GM21447 (cell line): ENCODE results near the gene CLIC4.
"Not testable (repeated sequence)": the region's sequence is repeated elsewhere in the genome, so short reads cannot be mapped to it uniquely, and the experiment has no call there.

Experiments
- ATAC-seq: cut with Tn5 transposase; IDR thresholded peaks from one replicate; pipeline ENCODE4 v1.9.1; 2021; ENCODE audit not compliant: unreplicated experiment

CLIC4 gene

DNA sequence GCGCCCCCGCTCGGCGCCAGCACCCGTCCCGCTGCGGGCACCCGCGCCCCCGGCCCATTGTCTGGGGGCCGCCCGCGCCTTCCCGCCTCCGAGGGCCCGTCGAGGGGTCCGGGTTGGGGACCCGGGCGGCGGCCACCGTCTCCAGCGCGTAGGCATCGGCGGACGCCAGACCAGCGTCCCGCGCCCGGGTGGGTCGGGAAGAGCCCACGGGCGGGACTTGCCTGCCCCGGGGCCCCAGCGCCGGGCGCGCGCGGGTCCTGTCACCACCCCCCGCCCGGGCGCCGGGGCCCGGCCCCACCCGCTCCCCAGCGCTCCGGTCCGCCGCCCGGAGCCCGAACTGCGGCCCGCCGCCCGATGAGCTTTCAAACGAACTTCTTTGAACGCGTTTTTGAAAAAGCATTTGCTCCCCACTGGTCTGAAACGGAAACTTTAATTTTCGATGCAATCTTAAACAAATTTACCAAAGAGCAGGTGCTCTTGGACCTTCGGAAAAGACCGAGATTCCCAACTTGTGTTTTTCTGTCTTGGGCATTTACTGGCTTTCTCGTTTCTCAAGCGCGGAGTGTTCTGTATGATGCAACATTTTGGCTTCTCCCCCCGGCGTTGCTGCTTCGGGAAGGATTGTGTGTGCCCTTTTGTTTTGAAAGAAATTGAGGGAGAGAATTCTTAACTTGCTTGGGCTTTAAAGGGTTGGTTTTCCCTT, 615 bp downstream of the CLIC4 start:
- ATAC-seq = no peak

DNA sequence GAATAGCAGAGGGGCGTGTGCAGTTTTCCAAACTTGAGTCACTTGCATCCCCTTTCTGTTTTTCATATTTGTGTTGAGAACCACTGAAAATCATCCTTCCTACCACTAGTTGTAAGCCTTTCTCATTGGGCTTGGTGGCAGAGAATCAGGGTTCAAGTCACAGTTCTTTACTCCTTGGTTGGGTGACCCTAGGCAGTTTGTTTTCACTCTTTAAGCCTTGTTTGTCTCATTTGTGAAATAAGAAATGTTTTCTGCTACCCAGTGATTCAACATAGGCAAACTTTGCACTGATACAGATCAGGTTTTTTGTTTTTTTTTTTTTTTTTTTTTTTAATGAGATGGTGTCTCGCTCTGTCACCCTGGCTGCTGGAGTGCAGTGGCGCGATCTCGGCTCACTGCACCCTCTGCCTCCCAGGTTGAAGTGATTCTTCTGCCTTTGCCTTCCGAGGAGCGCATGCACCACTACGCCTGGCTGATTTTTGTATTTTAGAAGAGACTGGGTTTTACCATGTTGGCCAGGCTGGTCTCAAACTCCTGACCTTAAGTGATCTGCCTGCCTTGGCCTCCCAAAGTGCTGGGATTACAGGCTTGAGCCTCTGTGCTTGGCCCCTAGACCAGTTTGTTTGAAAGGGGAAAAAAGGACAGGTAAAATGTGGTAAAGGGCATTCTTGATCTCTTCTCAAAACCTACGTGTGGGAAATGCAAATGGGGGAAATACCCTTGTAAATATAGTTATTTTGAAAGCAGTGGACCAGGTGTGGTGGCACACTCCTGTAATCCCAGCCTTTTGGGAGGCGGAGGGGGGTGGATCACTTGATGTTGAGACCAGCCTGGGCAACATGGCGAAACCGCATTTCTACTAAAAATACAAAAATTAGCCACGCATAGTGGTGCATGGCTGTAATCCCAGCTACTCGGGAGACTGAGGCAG, 3.2 kb downstream of the CLIC4 start:
- ATAC-seq = no peak

DNA sequence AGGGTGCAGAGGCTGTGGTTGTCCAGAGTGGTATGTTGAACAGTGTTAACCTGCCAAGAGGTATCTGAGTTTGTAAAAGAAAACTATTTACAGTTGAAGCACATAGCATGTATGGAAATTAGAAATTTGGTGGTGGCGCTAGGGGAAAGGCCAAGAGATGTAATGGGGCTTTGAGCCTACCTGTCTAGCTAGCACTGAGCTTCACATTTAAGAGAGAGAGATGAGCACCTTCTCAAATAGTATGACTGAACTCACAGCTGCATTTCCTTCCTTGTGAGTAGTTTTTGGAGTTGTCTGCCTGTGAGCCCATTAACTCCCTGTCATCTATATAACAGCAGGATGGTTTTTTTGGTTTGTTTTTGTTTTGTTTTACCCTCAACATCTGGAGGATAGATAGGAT, 4.0 kb downstream of the CLIC4 start:
- no peak for ATAC-seq

DNA sequence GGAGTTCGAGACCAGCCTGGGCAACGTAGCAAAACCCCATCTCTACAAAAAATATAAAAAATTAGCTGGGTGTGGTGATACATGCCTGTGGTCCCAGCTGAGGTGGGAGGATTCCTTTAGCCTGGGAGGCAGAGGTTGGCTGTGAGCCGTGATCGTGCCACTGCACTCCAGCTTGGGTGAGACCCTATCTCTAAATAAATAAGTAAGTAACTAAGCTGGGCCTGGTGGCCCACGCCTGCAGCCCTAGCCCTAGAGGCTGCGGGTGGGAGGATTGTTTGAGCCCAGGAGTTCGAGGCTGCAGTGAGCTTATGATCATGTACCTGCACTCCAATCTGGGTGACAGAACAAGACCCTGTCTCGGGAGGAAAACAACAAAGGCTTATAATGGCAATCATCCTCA, 4.6 kb downstream of the CLIC4 start:
- ATAC-seq = no peak

DNA sequence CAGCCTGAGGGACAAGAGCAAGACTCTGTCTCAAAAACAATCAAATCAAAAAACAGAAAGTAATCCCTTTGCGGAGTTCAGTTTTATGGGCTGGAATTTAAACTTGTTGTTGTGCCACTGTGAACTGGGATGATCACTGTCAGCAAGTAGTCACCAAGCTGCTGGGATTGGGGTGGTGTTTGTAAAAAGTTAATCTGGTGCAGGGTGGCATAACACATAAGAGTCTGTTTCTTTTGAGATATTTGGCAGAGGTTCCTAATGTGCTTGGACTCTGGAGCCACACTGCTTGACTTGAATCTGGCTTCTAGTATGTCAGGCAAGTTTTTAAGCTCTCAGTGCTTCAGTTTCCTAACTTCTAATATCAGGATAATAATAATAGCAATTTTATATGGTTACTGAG, 6.6 kb downstream of the CLIC4 start:
- no peak for ATAC-seq

DNA sequence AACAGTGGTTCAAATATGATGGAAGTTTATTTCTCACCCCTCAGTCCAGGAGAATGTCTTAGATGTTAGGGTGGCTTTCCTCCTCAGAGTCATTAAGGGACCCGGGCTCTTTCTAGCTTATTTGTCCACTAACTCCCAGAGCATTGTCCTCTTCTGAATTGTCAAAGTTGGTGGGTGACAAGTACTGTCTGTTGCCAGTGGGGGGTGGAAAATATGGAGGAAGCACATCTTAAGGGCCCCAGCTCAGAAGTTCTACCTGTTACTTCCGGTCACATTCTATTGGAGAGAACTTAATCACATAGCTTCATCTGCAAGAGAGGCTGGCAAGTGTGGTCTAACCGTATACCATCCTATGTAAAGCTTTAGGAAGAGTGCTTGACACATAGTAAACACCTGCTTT, 7.1 kb downstream of the CLIC4 start:
- no peak for ATAC-seq

DNA sequence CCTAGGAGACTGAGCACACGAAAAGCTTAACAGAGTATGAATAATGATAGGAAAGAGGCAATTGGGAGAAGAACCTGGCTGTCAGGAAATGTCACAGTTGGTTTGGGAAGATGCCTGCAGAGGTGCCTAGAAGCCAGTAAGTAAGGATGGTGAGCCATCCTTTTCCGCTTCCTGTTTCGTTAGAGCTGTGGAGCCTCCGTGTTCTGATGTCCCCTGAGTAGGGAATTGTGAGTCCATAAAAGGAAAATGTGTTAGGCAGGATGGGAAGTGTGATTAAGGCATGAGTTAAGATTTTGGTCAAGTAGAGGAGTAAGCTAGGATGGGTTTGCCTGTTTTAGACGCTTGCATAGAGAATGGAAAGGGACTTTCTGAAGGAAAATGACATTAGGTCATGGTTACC, 9.0 kb downstream of the CLIC4 start:
- no peak for ATAC-seq

DNA sequence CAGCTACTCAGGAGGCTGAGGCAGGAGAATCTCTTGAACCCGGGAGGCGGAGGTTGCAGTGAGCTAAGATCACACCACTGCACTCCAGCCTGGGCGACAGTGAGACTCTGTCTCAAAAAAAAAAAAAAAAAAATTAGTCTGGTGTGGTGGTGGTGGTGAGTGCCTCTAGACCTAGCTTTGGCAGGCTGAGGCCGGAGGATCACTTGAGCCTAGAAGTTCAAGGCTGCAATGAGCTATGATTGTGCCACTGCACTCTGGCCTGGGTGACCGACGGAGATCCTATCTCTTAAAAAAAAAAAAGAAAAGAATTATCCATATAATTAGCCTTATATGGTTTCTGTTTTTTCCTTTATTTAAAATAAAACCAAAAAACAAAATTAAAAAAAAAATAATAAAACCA, 10.1 kb downstream of the CLIC4 start:
- ATAC-seq = not testable (repeated sequence)

DNA sequence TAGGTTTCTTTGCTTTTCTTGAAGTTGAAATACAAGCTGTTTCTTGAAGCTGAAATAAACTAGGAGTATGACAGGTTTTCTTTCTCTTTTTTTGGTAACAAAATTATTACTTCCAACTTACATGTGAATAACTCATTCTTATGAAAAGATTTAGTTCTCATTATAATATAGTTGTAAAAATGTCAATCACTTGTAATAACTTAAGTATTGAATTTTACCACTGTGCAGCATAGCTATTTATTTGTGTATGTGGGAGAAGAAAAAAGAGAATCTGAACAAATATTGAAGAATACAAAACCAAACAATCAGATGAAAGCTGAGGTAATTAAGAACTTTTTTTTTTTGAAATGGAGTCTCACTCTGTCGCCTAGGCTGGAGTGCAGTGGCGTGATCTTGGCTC, 11.1 kb downstream of the CLIC4 start:
- ATAC-seq = no peak

DNA sequence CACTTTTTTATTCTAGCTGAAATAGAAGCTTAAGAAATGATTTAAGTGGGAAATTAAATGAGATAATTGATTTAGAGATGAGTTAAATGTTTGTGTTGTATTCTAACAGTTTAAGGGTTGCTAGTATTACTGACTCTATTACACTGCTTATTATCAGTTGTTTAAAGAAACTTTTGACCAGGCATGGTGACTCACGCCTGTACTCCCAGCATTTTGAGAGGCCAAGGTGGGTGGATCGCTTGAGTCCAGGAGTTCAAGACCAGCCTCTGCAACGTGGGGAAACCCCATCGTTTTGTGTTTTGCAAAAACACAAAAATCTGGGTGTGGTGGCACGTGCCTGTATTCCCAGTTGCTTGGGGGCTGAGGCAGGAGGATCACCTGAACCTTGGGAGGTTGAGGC, 14.2 kb downstream of the CLIC4 start:
- ATAC-seq = no peak

DNA sequence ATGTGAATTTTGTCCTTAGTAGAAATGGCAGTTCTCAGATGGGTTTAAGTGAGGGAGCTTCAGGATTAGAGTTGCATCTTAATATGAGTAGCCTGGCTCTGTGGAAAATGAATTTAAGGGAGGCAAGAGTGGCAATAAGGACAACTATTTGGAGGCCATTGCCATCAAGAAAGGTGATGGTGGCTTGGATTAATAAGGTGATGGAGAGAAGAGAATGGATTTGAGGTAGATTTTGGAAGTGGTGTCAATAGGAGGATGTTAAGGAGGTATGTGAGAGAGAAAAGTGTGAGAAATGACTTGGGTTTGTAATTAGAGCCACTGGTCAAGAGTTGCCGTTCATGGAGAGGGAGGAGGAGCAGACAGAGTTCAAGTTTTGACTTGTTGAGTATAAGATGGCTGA, 16.3 kb downstream of the CLIC4 start:
- no peak for ATAC-seq

DNA sequence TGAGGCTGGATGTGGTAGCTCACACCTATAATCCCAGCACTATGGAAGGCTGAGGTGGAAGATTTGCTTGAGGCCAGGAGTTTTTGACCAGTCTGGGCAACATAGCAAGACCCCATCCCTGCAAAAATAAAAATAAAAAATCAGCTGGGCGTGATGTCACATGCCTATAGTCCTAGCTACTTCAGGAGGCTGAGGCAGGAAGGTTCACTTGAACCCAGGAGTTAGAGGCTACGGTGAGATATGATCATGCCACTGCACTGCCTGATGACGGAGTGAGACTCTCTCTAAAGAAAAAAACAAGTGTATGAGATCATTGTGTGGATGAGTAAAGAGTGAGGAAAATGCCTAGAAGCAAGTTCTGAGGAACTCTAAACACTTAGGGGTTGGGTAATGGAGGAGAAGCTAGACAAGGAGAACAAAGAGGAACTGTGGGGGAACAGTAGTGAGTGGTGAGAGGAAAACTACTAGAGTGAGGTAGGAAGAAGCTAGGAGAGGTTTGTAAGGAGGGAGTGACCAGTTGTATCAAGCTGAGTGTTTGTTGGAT, 17.0 kb downstream of the CLIC4 start:
- ATAC-seq = no peak

DNA sequence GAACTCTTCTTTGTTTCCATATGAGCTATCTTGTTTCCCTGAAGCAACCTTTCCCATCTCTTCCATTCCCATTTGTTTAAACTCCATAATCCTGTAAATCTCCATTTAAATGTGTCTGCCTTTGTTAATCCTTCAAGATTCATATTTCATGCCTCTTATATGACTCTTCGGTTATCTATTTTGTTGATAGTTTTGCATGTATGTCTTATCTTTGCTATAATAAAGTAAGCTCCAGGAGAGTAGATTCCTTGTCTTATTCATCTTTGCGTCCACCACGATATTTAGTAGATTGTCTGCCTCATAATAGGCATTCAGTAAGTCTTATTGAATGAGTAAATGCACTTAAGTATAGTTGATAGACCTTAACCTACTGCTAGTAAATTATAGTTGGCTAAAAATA, 18.4 kb downstream of the CLIC4 start:
- ATAC-seq = no peak

DNA sequence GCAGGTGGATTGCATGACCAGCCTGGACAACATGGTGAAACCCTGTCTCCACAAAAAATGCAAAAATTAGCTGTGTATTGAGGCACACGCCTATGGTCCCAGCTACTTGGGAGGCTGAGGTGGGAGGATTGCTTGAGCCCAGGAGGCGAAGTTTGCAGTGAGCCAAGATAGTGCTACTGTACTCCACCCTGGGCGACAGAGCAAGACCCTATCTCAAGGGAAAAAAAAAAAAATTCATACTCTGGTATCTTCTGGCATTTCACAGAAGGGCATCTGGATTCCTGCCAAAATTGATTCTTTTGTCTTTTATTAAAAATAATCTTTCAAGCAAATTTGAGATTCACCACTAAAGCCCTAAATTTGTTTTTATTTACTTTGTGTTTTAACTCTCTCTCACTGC, 19.2 kb downstream of the CLIC4 start:
- no peak for ATAC-seq

DNA sequence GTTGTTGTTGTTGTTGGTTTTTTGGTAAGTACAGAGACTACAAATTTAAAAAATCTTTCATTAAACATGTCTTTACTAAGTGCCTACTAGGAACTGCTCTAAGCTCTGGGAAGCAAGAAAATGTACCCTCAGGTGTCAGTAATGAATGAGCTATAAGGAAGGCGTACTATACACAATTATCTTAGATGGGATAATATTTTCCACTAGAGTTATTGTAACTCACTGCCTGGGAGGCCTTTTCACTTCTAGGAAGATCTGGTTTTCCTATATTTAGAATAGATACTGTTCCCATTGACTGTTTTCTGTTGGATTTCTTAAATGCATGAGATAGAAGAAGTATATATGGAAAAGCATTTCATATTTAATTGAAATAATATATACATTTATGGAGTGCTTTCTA, 19.6 kb downstream of the CLIC4 start:
- no peak for ATAC-seq

DNA sequence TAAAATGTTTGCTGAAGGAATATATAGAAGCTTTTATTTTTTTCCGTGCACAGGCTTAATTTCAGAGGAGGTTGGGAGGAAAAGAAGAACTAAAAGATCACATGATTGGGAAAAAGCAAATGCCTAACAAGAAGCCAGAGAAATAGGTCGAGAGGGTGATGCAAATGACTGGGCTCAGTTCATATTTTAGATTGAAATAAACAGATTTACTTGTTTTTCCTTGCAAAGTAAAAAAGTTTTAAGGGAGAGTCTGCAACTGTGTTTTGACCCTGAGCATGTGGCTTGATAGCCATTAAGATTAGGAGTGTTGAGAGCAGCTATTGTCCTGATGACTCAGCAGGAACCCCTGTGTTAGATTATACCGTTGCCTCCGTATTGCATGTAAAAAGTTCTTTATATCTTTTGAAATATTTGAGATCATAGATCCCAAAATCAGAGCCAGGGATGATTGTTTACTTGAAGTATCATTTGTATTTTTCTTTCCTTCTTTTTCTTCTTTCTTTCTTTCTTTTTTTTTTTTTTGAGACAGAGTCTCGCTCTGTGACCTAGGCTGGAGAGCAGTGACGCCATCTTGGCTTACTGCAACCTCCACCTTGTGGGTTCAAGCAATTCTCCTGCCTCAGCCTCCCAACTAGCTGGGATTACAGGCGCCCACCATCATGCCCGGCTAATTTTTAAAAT, 20.2 kb downstream of the CLIC4 start:
- ATAC-seq = no peak

DNA sequence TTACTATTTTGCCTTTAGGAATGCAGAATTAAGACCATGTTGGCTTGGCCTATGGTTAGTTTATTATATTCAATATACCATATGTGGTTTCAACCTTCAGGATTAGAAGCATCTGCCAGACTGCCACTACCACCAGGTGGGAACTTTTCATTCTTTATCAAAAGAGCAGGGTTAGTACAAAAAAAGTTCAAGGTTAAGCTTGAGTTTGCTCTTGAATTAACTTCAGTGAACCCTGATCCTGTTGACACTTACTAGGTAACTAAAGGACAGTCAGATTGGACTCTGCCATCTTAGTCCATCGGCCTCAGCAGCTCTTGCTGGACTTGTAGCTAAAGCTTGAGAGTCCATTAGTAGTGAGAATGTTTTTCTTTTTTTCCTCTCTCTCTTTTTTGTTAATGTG, 22.1 kb downstream of the CLIC4 start:
- no peak for ATAC-seq

DNA sequence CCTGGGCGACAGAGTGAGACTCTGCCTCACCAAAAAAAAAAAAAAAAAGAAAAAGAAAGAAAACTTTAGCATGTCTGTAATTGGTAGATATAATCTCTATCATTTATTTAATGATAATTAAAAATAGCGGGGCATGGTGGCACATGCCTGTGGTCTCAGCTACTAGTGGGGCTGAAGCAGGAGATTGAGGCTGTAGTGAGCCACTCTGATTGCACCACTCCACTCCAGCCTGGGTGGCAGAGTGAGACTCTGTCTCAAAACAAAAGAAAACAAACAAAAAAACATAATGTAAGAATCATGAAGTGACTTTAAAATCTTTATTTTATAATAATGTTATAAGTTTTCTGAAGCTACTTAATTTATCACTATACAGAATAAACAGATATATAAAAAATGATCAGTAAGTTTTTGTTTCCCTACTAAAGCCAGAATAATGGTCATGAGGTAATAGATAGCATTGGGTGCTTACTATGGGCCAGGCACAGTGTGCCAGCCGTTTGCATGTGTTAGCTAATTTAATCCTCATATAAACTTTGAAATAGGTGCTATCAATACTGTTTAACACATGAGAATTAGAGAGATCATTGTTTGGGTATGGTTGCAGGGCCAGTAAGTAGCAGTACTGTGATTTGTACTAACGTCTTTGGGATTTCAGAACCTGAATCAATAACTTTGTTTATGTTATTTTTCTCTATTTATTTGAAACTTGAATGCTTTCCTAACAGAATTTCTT, 23.8 kb downstream of the CLIC4 start:
- no peak for ATAC-seq

DNA sequence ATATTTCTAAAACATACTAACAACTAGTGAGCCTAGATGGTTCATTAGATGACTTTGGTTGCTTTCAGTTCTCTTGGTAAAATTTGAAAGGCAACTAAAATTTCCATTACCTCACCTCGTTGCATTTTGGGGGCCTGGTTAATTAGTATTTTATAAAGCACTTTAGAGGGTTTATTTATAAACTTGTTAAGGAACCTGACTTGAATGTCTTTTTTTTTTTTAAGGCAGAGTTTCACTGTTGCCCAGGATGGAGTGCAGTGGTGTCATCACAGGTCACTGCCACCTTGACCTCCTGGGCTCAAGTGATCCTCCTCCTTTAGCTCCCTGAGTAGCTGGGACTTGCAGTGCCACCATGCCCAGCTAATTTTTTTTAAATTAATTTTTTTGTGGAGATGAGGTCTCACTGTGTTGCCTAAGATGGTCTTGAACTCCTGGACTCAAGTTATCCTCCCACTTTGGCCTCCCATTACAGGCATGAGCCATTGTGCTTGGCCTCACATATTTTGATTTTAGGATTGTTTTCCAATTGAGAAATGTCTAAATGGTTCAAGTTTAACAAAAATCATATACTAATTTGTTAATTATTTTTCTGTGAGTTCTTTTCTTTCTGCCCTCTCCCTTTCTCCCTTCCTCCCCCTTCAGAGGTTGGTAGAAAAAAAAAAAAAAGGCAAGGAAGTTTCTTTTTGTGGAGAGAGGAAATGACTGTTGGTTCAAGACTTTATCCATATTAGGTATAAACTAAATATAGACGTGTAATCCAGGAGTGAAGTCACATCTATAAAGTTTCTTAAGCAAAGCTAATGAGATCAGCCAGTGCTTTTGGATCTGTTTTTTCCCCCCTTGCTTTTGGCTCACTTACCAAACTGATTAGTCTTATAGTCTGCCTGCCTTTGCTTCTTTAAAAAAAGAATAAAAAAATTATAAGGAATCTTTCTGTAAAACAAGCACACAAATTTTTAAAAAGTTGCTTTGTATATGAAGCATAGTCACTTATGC, 24.7 kb downstream of the CLIC4 start:
- no peak for ATAC-seq

DNA sequence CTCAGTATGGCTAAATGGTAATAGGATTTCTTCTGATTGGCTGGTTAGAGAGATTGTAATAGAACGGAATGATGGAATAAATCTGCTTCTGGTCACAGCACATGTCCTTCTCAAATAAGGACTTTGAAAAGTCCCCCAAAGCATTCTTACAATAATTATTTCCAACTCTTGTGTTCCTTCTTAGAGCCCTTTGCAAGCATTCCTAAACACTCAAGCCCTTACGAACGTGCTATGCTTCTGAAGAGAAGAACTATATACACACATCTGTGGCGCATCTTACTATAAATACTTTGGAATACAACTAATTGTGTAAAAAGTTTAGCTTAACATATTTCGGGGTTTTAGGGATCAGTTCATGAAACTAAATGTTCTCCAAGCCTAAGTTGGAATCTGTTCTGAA, 25.6 kb downstream of the CLIC4 start:
- no peak for ATAC-seq
